ENCODE measurements around the gene GRM1. TPM values are rescaled to one million over a fixed set of nuclear protein-coding genes. Genes with fewer than 3 reads are reported as not detected.

Gene GRM1
- polyA plus RNA-seq, 1 donor = 0.04 TPM

DNA sequence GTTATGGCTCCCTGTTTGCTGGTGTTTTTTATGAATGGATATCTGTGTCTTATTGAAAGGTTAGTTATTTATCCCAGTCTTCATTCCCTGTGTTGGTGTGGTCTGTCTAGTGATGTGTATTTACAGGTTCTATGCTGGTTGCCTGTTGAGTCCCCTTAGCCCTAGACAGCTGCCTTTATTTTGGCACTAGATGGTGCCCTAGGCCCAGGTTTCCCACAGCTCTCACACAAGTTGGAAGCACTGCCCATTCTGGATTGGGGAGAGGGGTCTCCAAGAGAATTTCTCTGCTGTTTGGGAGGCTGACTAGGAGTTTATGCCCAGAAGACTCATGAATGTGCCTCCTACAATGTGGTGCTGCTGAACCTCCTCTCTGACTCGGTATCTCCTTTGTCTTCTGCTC lies 12.4 kb downstream of the GRM1 start:
- Histone ChIP-seq H3K9me3 (ENCODE audit: control insufficient read depth, low read depth, low read length) (peaks cover 3% of the 10 kb centered on the region), H3K27me3 (ENCODE audit: control insufficient read depth, insufficient read depth, low read length) (no peaks in the 10 kb centered on the region), H3K27ac (ENCODE audit: low read length) (no peak overlapping the region), H3K4me3 (ENCODE audit: low read length) (no peak overlapping the region), H3K36me3 (ENCODE audit: control insufficient read depth, insufficient read depth, low read length) (no peaks in the 10 kb centered on the region), H3K4me1 (ENCODE audit: control insufficient read depth, insufficient read depth, low read length) (no peaks in the 10 kb centered on the region)
- DNase-seq = no peak
- 80% methylated on average over 1 of the region's 1 CpG for WGBS (ENCODE audit: insufficient coverage, low lambda C conversion rate)

- H3K4me1 ChIP-seq (ENCODE audit: control insufficient read depth, insufficient read depth, low read length) = no peaks in the 10 kb centered on the region
- H3K36me3 ChIP-seq (ENCODE audit: control insufficient read depth, insufficient read depth, low read length) = no peaks in the 10 kb centered on the region
- DNase-seq = no peak
- no peaks in the 10 kb centered on the region for H3K27me3 ChIP-seq (ENCODE audit: control insufficient read depth, insufficient read depth, low read length)
- H3K4me3 ChIP-seq (ENCODE audit: low read length) = no peak overlapping the region
- no peak overlapping the region for H3K27ac ChIP-seq (ENCODE audit: low read length)
- WGBS (ENCODE audit: insufficient coverage, low lambda C conversion rate) = no CpG with 5 or more reads among the region's 2 CpGs
- no peaks in the 10 kb centered on the region for H3K9me3 ChIP-seq (ENCODE audit: control insufficient read depth, low read depth, low read length)
Measured at GRCh38 chr6:146047371-146047770, 18.5 kb downstream of the GRM1 start.

GRCh38 chr6:146050168-146050567 lies 21.3 kb downstream of the GRM1 start:
- WGBS (ENCODE audit: insufficient coverage, low lambda C conversion rate) = no CpG with 5 or more reads among the region's 1 CpG
- DNase-seq = no peak

DNA sequence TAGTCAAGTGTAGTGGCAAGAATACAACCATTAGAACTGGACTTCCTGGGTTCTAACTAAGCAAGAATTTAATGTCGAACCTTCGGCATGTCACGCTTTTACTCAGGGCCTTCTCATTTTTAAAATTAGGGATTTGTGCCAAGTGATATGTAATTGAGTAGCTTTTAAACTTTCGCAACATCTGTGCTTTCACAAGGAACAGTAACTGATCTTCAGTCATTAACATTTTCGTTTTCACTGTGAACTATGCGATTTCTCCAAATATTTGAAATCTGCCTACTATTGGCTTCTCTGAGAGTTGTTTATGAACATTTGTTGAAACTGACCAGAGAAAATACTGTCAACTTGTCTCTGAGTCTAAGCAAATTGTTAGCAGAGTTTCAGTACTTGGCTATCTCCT lies 27.6 kb downstream of the GRM1 start:
- Histone ChIP-seq H3K9me3 (ENCODE audit: control insufficient read depth, low read depth, low read length) (no peaks in the 10 kb centered on the region), H3K36me3 (ENCODE audit: control insufficient read depth, insufficient read depth, low read length) (no peaks in the 10 kb centered on the region), H3K27ac (ENCODE audit: low read length) (no peak overlapping the region), H3K27me3 (ENCODE audit: control insufficient read depth, insufficient read depth, low read length) (no peaks in the 10 kb centered on the region), H3K4me1 (ENCODE audit: control insufficient read depth, insufficient read depth, low read length) (no peaks in the 10 kb centered on the region), H3K4me3 (ENCODE audit: low read length) (no peak overlapping the region)
- WGBS (ENCODE audit: insufficient coverage, low lambda C conversion rate) = 83% methylated on average over 2 of the region's 6 CpGs
- no peak for DNase-seq

More at GRCh38 chr6:146050168-146050567, 21.3 kb downstream of the GRM1 start:
- no peak overlapping the region for H3K27ac ChIP-seq (ENCODE audit: low read length)
- H3K4me3 ChIP-seq (ENCODE audit: low read length) = no peak overlapping the region
- no peaks in the 10 kb centered on the region for H3K27me3 ChIP-seq (ENCODE audit: control insufficient read depth, insufficient read depth, low read length)
- no peaks in the 10 kb centered on the region for H3K4me1 ChIP-seq (ENCODE audit: control insufficient read depth, insufficient read depth, low read length)
- H3K36me3 ChIP-seq (ENCODE audit: control insufficient read depth, insufficient read depth, low read length) = no peaks in the 10 kb centered on the region
- no peaks in the 10 kb centered on the region for H3K9me3 ChIP-seq (ENCODE audit: control insufficient read depth, low read depth, low read length)

- H3K4me1 ChIP-seq (ENCODE audit: control insufficient read depth, insufficient read depth, low read length) = no peaks in the 10 kb centered on the region
- DNase-seq = no peak
- H3K36me3 ChIP-seq (ENCODE audit: control insufficient read depth, insufficient read depth, low read length) = no peaks in the 10 kb centered on the region
- H3K9me3 ChIP-seq (ENCODE audit: control insufficient read depth, low read depth, low read length) = no peaks in the 10 kb centered on the region
- H3K27ac ChIP-seq (ENCODE audit: low read length) = no peak overlapping the region
- H3K4me3 ChIP-seq (ENCODE audit: low read length) = no peak overlapping the region
- H3K27me3 ChIP-seq (ENCODE audit: control insufficient read depth, insufficient read depth, low read length) = no peaks in the 10 kb centered on the region
- WGBS (ENCODE audit: insufficient coverage, low lambda C conversion rate) = 100% methylated on average over 2 of the region's 2 CpGs
Measured at GRCh38 chr6:146065690-146066089, 36.8 kb downstream of the GRM1 start.

GRCh38 chr6:146066506-146066905 lies 37.6 kb downstream of the GRM1 start:
- WGBS (ENCODE audit: insufficient coverage, low lambda C conversion rate) = no CpG with 5 or more reads among the region's 1 CpG
- H3K9me3 ChIP-seq (ENCODE audit: control insufficient read depth, low read depth, low read length) = no peaks in the 10 kb centered on the region
- H3K4me3 ChIP-seq (ENCODE audit: low read length) = no peak overlapping the region
- H3K36me3 ChIP-seq (ENCODE audit: control insufficient read depth, insufficient read depth, low read length) = no peaks in the 10 kb centered on the region
- no peaks in the 10 kb centered on the region for H3K4me1 ChIP-seq (ENCODE audit: control insufficient read depth, insufficient read depth, low read length)
- DNase-seq = no peak
- H3K27me3 ChIP-seq (ENCODE audit: control insufficient read depth, insufficient read depth, low read length) = no peaks in the 10 kb centered on the region
- H3K27ac ChIP-seq (ENCODE audit: low read length) = no peak overlapping the region

DNA sequence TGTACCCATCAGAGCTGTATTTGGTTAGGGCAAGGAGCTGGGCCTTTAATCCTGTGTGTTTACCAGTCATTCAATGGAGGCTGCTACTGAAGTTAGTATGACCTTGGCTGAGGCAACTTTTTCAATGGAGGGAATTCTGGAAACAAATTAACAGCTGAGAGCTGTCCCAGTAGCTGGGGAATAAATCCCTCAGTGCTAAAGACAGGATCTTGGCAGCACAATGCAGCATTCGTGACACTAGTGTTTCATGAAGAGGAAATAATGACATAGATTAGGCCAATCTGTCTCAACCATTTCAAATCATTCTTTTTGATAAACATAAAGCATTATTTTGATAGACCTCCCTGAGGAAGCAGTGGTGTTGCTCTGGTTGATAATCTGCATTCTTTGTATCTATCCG lies 42.9 kb downstream of the GRM1 start:
- 100% methylated on average over 1 of the region's 2 CpGs for WGBS (ENCODE audit: insufficient coverage, low lambda C conversion rate)
- Histone ChIP-seq H3K27ac (ENCODE audit: low read length) (no peak overlapping the region), H3K4me1 (ENCODE audit: control insufficient read depth, insufficient read depth, low read length) (no peaks in the 10 kb centered on the region), H3K27me3 (ENCODE audit: control insufficient read depth, insufficient read depth, low read length) (no peaks in the 10 kb centered on the region), H3K36me3 (ENCODE audit: control insufficient read depth, insufficient read depth, low read length) (no peaks in the 10 kb centered on the region), H3K9me3 (ENCODE audit: control insufficient read depth, low read depth, low read length) (no peaks in the 10 kb centered on the region), H3K4me3 (ENCODE audit: low read length) (no peak overlapping the region)
- no peak for DNase-seq

- WGBS (ENCODE audit: insufficient coverage, low lambda C conversion rate) = 93% methylated on average over 3 of the region's 4 CpGs
- no peaks in the 10 kb centered on the region for H3K4me1 ChIP-seq (ENCODE audit: control insufficient read depth, insufficient read depth, low read length)
- no peaks in the 10 kb centered on the region for H3K27me3 ChIP-seq (ENCODE audit: control insufficient read depth, insufficient read depth, low read length)
- H3K36me3 ChIP-seq (ENCODE audit: control insufficient read depth, insufficient read depth, low read length) = no peaks in the 10 kb centered on the region
- H3K27ac ChIP-seq (ENCODE audit: low read length) = no peak overlapping the region
- no peak for DNase-seq
- H3K4me3 ChIP-seq (ENCODE audit: low read length) = no peak overlapping the region
- no peaks in the 10 kb centered on the region for H3K9me3 ChIP-seq (ENCODE audit: control insufficient read depth, low read depth, low read length)
Measured at GRCh38 chr6:146077992-146078391, 49.1 kb downstream of the GRM1 start.

DNA sequence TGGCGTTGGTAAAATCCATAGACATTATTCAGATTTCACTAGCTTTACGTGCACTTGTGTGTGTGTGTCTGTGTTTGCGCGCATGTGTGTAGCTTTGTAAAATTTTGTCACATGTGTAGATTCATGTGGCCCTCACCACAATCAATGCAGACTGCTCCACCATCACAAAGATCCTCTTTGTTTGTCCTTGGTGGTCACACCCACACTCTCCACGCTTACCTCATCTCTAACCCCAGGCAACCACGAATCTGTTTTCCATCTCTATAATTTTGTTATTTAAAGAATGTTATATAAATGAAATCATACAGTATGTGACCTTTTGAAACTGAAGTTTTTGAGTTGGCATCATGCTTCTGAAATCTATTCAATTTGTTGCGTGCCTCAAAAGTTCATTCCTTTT lies 58.5 kb downstream of the GRM1 start:
- no peaks in the 10 kb centered on the region for H3K27me3 ChIP-seq (ENCODE audit: control insufficient read depth, insufficient read depth, low read length)
- no peak overlapping the region for H3K27ac ChIP-seq (ENCODE audit: low read length)
- H3K4me1 ChIP-seq (ENCODE audit: control insufficient read depth, insufficient read depth, low read length) = no peaks in the 10 kb centered on the region
- DNase-seq = no peak
- no peak overlapping the region for H3K4me3 ChIP-seq (ENCODE audit: low read length)
- no peaks in the 10 kb centered on the region for H3K36me3 ChIP-seq (ENCODE audit: control insufficient read depth, insufficient read depth, low read length)
- H3K9me3 ChIP-seq (ENCODE audit: control insufficient read depth, low read depth, low read length) = no peaks in the 10 kb centered on the region
- WGBS (ENCODE audit: insufficient coverage, low lambda C conversion rate) = 75% methylated on average over 2 of the region's 7 CpGs

GRCh38 chr6:146090474-146090873 lies 61.6 kb downstream of the GRM1 start:
- no peaks in the 10 kb centered on the region for H3K4me1 ChIP-seq (ENCODE audit: control insufficient read depth, insufficient read depth, low read length)
- no peaks in the 10 kb centered on the region for H3K27me3 ChIP-seq (ENCODE audit: control insufficient read depth, insufficient read depth, low read length)
- DNase-seq = no peak
- WGBS (ENCODE audit: insufficient coverage, low lambda C conversion rate) = no CpG with 5 or more reads among the region's 3 CpGs
- H3K36me3 ChIP-seq (ENCODE audit: control insufficient read depth, insufficient read depth, low read length) = no peaks in the 10 kb centered on the region
- no peak overlapping the region for H3K27ac ChIP-seq (ENCODE audit: low read length)
- no peaks in the 10 kb centered on the region for H3K9me3 ChIP-seq (ENCODE audit: control insufficient read depth, low read depth, low read length)
- H3K4me3 ChIP-seq (ENCODE audit: low read length) = no peak overlapping the region

- no peaks in the 10 kb centered on the region for H3K9me3 ChIP-seq (ENCODE audit: control insufficient read depth, low read depth, low read length)
- no peaks in the 10 kb centered on the region for H3K36me3 ChIP-seq (ENCODE audit: control insufficient read depth, insufficient read depth, low read length)
- H3K4me3 ChIP-seq (ENCODE audit: low read length) = no peak overlapping the region
- H3K27ac ChIP-seq (ENCODE audit: low read length) = no peak overlapping the region
- WGBS (ENCODE audit: insufficient coverage, low lambda C conversion rate) = no CpG with 5 or more reads among the region's 3 CpGs
- H3K27me3 ChIP-seq (ENCODE audit: control insufficient read depth, insufficient read depth, low read length) = no peaks in the 10 kb centered on the region
- no peak for DNase-seq
- H3K4me1 ChIP-seq (ENCODE audit: control insufficient read depth, insufficient read depth, low read length) = no peaks in the 10 kb centered on the region
Measured at GRCh38 chr6:146092961-146093686, 64.3 kb downstream of the GRM1 start.

All from large intestine (tissue), 3 donors.